ENCODE data around the gene NDUFS2.
"Not testable (repeated sequence)": the region's sequence is repeated elsewhere in the genome, so short reads cannot be mapped to it uniquely, and the experiment has no call there.

DNA sequence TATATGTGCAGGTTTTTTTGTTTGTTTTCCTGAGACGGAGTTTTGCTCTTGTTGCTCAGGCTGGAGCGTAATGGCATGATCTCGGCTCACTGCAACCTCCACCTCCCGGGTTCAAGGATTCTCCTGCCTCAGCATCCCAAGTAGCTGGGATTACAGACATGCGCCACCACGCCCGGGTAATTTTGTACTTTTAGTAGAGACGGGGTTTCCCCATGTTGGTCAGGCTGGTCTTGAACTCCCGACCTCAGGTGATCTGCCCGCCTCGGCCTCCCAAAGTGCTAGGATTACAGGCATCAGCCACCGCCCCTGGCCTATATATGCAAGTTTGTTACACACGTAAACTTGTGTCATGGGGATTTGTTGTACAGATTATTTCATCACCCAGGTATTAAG, 22.5 kb downstream of the NDUFS2 start:
- TF ChIP-seq, protein P1, sequence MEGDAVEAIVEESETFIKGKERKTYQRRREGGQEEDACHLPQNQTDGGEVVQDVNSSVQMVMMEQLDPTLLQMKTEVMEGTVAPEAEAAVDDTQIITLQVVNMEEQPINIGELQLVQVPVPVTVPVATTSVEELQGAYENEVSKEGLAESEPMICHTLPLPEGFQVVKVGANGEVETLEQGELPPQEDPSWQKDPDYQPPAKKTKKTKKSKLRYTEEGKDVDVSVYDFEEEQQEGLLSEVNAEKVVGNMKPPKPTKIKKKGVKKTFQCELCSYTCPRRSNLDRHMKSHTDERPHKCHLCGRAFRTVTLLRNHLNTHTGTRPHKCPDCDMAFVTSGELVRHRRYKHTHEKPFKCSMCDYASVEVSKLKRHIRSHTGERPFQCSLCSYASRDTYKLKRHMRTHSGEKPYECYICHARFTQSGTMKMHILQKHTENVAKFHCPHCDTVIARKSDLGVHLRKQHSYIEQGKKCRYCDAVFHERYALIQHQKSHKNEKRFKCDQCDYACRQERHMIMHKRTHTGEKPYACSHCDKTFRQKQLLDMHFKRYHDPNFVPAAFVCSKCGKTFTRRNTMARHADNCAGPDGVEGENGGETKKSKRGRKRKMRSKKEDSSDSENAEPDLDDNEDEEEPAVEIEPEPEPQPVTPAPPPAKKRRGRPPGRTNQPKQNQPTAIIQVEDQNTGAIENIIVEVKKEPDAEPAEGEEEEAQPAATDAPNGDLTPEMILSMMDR (conservative IDR thresholded peaks at IDR 0.05): not testable (repeated sequence)
- not testable (repeated sequence) for TF ChIP-seq ZFX (IDR thresholded peaks at IDR 0.05)
